ENCODE results near the gene CANX. TPM values are rescaled to one million over a fixed set of nuclear protein-coding genes. Genes with fewer than 3 reads are reported as not detected.

Gene CANX
- total RNA-seq, 1 experiment from 2014 or later, result 538 TPM

- H4K5ac ChIP-seq (ENCODE audit: insufficient read length, low read depth, low read length), result no peak overlapping the region
- no peak overlapping the region for H4K8ac ChIP-seq (replicated peaks; ENCODE audit: insufficient read length, low read depth, low read length)
- H2BK20ac ChIP-seq (ENCODE audit: low read depth, low read length, poor library complexity, severe bottlenecking), result no peak overlapping the region
- H3K9me3 Mint-ChIP-seq, result no peaks in the 10 kb centered on the region
- no peak overlapping the region for H3K56ac ChIP-seq (ENCODE audit: insufficient read length, low read depth, low read length)
- H3K27ac Mint-ChIP-seq, result 0 out of 7 replicates have a peak overlapping the region, but pooled peaks of 1 of the 3 experiments have one; percentile 29
- no peak overlapping the region for H3K4ac ChIP-seq (ENCODE audit: low read depth, low read length)
- H2AK5ac ChIP-seq (ENCODE audit: insufficient read length, low read length), result no peak overlapping the region
- peaks cover 2% of the 10 kb centered on the region; the same call in 1 of the 2 replicates for H3K27me3 Mint-ChIP-seq (ENCODE audit: low read depth)
- no peaks in the 10 kb centered on the region for H3K4me1 Mint-ChIP-seq
- peaks cover 2% of the 10 kb centered on the region for H4K20me1 ChIP-seq (ENCODE audit: control insufficient read depth, insufficient read depth, insufficient read length)
- H2BK12ac ChIP-seq (ENCODE audit: insufficient read length, low read depth, low read length), result no peak overlapping the region
- no peak overlapping the region for H3K4me3 Mint-ChIP-seq
- peaks cover 39 to 77% (median 62%) of the 10 kb centered on the region in 3 experiments for H3K36me3 Mint-ChIP-seq (ENCODE audit: insufficient read depth in 1 of 3, low read depth in 3 of 3)
- H3K14ac ChIP-seq (ENCODE audit: insufficient read depth, low read length), result no peak overlapping the region
- H3K4me1 ChIP-seq (ENCODE audit: insufficient read depth, low read length), result no peaks in the 10 kb centered on the region
- H3K23ac ChIP-seq (ENCODE audit: insufficient read length, low read depth, low read length), result no peak overlapping the region
- H3K23me2 ChIP-seq (ENCODE audit: insufficient read length, low read depth, low read length, poor library complexity, severe bottlenecking), result no peaks in the 10 kb centered on the region
- H3K9me3 ChIP-seq (ENCODE audit: control insufficient read depth, low read depth, low read length), result no peaks in the 10 kb centered on the region
- H2BK15ac ChIP-seq (ENCODE audit: low read depth, low read length), result no peak overlapping the region
- no peak overlapping the region for H3K9ac ChIP-seq (ENCODE audit: extremely low read depth, insufficient read length, low read length)
- H2AFZ ChIP-seq (ENCODE audit: low read length), result no peak overlapping the region
- H3K79me2 ChIP-seq (ENCODE audit: insufficient read depth, low read length), result no peaks in the 10 kb centered on the region
- WGBS (ENCODE audit: extremely low coverage, insufficient read length, low lambda C conversion rate), result no CpG with 5 or more reads among the region's 11 CpGs
- no peak overlapping the region for H2BK5ac ChIP-seq (ENCODE audit: insufficient read length, low read length)
- no peak overlapping the region for H4K91ac ChIP-seq (ENCODE audit: insufficient read length, low read depth, low read length)
- H3K18ac ChIP-seq (ENCODE audit: insufficient read length, low read depth, low read length), result no peak overlapping the region
- no peaks in the 10 kb centered on the region for H3K79me1 ChIP-seq (ENCODE audit: insufficient read depth, low read depth, low read length, poor library complexity, severe bottlenecking)
- no peak overlapping the region for H3T11ph ChIP-seq (ENCODE audit: low read length)
- DNase-seq, result no peak
- no peak overlapping the region for H2BK120ac ChIP-seq (ENCODE audit: low read depth, low read length, poor library complexity, severe bottlenecking)
- no peak for TF ChIP-seq CTCF (conservative IDR thresholded peaks at IDR 0.05)
- H3K27ac ChIP-seq (ENCODE audit: insufficient read length, low read depth, low read length), result no peak overlapping the region
- H3K4me2 ChIP-seq (ENCODE audit: insufficient read depth, insufficient read length, low read length), result no peak overlapping the region
- H3K27me3 ChIP-seq (ENCODE audit: insufficient read depth, low read length), result no peaks in the 10 kb centered on the region
These were observed 77.7 kb downstream of the CANX start for GRCh38 chr5:179776411-179776938.
